Measurements from ENCODE around the gene GARIN5B. TPM values are rescaled to one million over a fixed set of nuclear protein-coding genes. Genes with fewer than 3 reads are reported as not detected.

The GARIN5B gene
- total RNA-seq, 1 experiment from 2014 or later = 0.11 TPM

DNA sequence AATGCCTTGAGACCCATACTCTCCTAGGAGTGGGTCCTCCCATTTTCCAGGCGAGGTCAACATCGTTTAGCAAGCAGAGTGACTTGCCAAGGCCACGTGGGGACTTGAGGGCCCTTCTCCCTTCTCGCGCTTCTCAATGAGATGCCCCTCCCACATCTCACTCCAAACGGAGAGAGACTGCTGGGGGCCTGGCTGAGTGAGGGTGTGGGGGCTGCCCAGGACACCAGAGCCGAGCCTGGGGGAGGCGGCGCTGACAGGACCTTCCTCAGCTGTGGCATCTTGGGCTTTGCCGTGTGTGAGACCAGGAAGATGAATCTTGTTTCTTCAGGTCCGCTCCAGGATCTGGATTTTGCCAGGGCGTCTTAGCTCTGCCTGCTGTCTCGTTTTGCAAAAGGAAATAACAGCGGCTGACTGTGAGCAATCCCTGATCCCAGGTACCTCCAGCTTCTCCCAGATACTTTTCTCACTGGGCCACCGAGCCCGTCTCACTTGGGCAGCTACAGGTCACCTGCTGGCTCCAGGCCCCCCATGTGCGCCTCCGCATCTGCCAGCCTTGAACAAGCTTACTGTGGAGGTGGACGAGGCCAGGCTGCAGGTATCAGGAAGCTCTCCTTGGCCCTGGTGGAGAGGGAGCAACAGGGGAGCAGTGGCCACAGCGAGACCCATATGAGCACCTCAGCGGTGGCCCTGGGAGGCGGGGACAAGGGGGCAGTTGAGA lies 14.6 kb downstream of the GARIN5B start:
- CTCF ChIA-PET = no interaction called here
- Histone ChIP-seq H3K4me1 (replicated peaks; ENCODE audit: insufficient read depth) (peaks cover 47% of the 10 kb centered on the region), H3F3A (ENCODE audit: insufficient read depth, low read depth) (peaks cover 26% of the 10 kb centered on the region; the same call in 1 of the 2 replicates), H3K4me3 (no peak overlapping the region), H3K27me3 (ENCODE audit: insufficient read depth, low read depth) (no peaks in the 10 kb centered on the region), H3K9me3 (ENCODE audit: insufficient read depth, low read depth) (no peaks in the 10 kb centered on the region), H3K27ac (no peak overlapping the region), H3K36me3 (ENCODE audit: low read depth) (0 out of 2 replicates have a peak, but pooled peaks cover 3% of the 10 kb centered on the region), H3K4me2 (no peak overlapping the region), H4K20me1 (ENCODE audit: insufficient read depth) (peaks cover 7% of the 10 kb centered on the region; the same call in 1 of the 2 replicates), H3K9me2 (ENCODE audit: insufficient read depth) (no peaks in the 10 kb centered on the region), H3K79me2 (ENCODE audit: low read depth) (no peaks in the 10 kb centered on the region), H2AFZ (no peak overlapping the region)
- DNase-seq = no peak
- intact Hi-C loops (cut with micrococcal nuclease; ENCODE audit: unreplicated experiment) = no loop called here
- no TSS peak for BruUV-seq (replicated peaks)
- TF ChIP-seq EZH2 (IDR thresholded peaks at IDR 0.05; ENCODE audit: low read depth) = no peak
- TF ChIP-seq, protein P1, sequence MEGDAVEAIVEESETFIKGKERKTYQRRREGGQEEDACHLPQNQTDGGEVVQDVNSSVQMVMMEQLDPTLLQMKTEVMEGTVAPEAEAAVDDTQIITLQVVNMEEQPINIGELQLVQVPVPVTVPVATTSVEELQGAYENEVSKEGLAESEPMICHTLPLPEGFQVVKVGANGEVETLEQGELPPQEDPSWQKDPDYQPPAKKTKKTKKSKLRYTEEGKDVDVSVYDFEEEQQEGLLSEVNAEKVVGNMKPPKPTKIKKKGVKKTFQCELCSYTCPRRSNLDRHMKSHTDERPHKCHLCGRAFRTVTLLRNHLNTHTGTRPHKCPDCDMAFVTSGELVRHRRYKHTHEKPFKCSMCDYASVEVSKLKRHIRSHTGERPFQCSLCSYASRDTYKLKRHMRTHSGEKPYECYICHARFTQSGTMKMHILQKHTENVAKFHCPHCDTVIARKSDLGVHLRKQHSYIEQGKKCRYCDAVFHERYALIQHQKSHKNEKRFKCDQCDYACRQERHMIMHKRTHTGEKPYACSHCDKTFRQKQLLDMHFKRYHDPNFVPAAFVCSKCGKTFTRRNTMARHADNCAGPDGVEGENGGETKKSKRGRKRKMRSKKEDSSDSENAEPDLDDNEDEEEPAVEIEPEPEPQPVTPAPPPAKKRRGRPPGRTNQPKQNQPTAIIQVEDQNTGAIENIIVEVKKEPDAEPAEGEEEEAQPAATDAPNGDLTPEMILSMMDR (conservative IDR thresholded peaks at IDR 0.05) = no peak
- POLR2A ChIA-PET (ENCODE audit: unreplicated experiment) = interaction anchor here (0.8 kb wide), 1 partner anchor 29 kb away, joined by 9 read pairs; no protein-coding TSS in a partner anchor

DNA sequence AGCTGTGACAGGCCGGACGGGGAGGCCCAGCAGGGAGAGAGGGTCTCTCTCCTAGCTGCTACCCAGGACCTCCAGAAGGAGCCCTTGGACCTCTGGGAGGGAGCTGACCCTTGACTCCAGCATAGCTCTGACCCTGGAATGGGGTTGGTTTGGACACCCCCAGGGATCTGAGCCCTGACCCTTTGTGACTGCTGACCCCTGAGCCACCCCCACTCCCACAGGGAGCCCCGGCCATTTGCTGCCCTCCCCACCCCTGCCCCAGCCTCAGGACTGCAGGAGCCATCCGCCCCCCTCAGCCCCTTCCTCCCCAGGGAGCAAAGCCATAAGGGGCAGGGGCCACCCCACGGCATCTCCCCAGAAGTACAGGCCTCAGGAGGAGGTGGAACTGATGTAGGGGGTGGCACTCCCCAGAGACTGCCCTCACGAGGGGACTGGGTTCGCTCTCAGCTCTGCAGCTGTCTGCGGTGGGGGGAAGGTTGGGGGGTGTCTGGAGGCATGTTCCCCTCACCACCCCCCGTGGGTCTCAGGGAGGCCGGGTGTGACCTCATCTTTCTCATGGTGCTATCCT lies 15.5 kb downstream of the GARIN5B start:
- ChIA-PET CTCF (interaction anchor here (0.6 kb wide), 1 partner anchor 187 kb away, joined by 3 read pairs; no protein-coding TSS in a partner anchor), POLR2A (ENCODE audit: unreplicated experiment) (no interaction called here)
- Histone ChIP-seq H3K79me2 (ENCODE audit: low read depth) (no peaks in the 10 kb centered on the region), H3K4me3 (no peak overlapping the region), H3K4me2 (no peak overlapping the region), H4K20me1 (ENCODE audit: insufficient read depth) (peaks cover 7% of the 10 kb centered on the region; the same call in 1 of the 2 replicates), H3K36me3 (ENCODE audit: low read depth) (0 out of 2 replicates have a peak, but pooled peaks cover 5% of the 10 kb centered on the region), H3F3A (ENCODE audit: insufficient read depth, low read depth) (peaks cover 16% of the 10 kb centered on the region; the same call in 1 of the 2 replicates), H3K27ac (no peak overlapping the region), H3K27me3 (ENCODE audit: insufficient read depth, low read depth) (no peaks in the 10 kb centered on the region), H3K4me1 (replicated peaks; ENCODE audit: insufficient read depth) (peaks cover 37% of the 10 kb centered on the region), H3K9me3 (ENCODE audit: insufficient read depth, low read depth) (no peaks in the 10 kb centered on the region), H3K9me2 (ENCODE audit: insufficient read depth) (no peaks in the 10 kb centered on the region), H2AFZ (no peak overlapping the region)
- no peak for DNase-seq
- BruUV-seq (replicated peaks) = no TSS peak
- TF ChIP-seq EZH2 (IDR thresholded peaks at IDR 0.05; ENCODE audit: low read depth) = no peak
- TF ChIP-seq, protein P1 (conservative IDR thresholded peaks at IDR 0.05) = no peak
- intact Hi-C loops (cut with micrococcal nuclease; ENCODE audit: unreplicated experiment) = no loop called here

DNA sequence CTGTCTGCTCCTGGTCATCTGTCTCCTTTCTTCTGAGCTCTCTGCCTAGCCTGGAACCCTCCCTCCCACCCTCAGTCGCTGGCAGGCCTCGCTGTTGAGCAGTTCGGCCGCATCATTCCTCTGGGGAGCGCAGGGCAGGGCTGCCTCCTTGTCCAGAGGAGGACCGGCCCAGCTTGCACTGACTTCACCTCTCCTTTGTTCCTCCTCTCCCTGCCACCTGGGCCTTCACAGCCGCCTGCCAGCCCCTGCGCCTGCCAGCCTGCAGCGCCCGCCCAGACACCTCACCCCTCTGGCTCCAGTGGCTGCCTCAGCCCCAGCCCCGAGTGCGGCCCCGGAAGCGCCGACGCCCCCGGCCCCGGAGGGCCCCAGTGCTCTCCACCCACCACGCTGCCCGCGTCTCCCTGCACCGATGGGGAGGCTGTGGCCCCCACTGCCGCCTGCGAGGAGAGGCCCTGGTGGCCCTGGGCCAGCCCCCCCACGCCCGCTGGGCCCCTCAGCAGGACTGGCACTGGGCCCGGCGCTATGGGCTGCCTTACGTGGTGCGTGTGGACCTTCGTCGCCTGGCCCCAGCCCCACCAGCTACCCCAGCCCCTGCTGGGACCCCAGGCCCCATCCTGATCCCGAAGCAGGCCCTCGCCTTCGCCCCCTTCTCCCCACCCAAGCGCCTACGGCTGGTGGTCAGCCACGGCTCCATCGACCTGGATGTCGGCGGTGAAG lies 16.2 kb downstream of the GARIN5B start:
- no TSS peak for BruUV-seq (replicated peaks)
- Histone ChIP-seq H3K4me2 (no peak overlapping the region), H3K27me3 (ENCODE audit: insufficient read depth, low read depth) (no peaks in the 10 kb centered on the region), H3F3A (ENCODE audit: insufficient read depth, low read depth) (peaks cover 13% of the 10 kb centered on the region; the same call in 1 of the 2 replicates), H2AFZ (no peak overlapping the region), H4K20me1 (ENCODE audit: insufficient read depth) (peaks cover 13% of the 10 kb centered on the region), H3K4me3 (no peak overlapping the region), H3K9me3 (ENCODE audit: insufficient read depth, low read depth) (no peaks in the 10 kb centered on the region), H3K36me3 (ENCODE audit: low read depth) (0 out of 2 replicates have a peak, but pooled peaks cover 5% of the 10 kb centered on the region), H3K9me2 (ENCODE audit: insufficient read depth) (no peaks in the 10 kb centered on the region), H3K4me1 (replicated peaks; ENCODE audit: insufficient read depth) (peaks cover 32% of the 10 kb centered on the region), H3K27ac (no peak overlapping the region), H3K79me2 (ENCODE audit: low read depth) (peaks cover 5% of the 10 kb centered on the region)
- intact Hi-C loops (cut with micrococcal nuclease; ENCODE audit: unreplicated experiment) = no loop called here
- TF ChIP-seq, protein P1 (conservative IDR thresholded peaks at IDR 0.05) = no peak
- no peak for TF ChIP-seq EZH2 (IDR thresholded peaks at IDR 0.05; ENCODE audit: low read depth)
- DNase-seq = no peak
- CTCF ChIA-PET = interaction anchor here (0.6 kb wide), 2 partner anchors 54 to 187 kb away, joined by 3 to 4 read pairs; no protein-coding TSS in a partner anchor
- POLR2A ChIA-PET (ENCODE audit: unreplicated experiment) = no interaction called here
